ENCODE results near the gene TRAF2.

TRAF2 gene

DNA sequence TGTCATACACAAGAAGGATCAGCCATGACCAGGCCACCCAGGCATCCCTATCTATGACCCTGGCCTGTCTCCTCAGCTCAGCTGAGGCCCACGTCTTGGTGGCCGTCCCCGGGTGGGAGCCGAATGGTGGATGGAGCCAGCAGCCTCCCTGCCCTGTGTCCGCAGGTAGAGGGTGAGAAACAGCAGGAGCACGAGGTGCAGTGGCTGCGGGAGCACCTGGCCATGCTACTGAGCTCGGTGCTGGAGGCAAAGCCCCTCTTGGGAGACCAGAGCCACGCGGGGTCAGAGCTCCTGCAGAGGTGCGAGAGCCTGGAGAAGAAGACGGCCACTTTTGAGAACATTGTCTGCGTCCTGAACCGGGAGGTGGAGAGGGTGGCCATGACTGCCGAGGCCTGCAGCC is 33.8 kb downstream of the TRAF2 start:
- TF ChIP-seq NFIC (IDR thresholded peaks at IDR 0.05) (no peak), YY1 (IDR thresholded peaks at IDR 0.05; ENCODE audit: low read depth) (no peak), ZBTB7A (IDR thresholded peaks at IDR 0.05; ENCODE audit: low read depth) (no peak), TAF1 (IDR thresholded peaks at IDR 0.05; ENCODE audit: low read depth) (no peak), RAD21 (IDR thresholded peaks at IDR 0.05; ENCODE audit: low read depth) (no peak), EP300 (IDR thresholded peaks at IDR 0.05; ENCODE audit: borderline replicate concordance) (no peak)
- TF ChIP-seq, protein P1, sequence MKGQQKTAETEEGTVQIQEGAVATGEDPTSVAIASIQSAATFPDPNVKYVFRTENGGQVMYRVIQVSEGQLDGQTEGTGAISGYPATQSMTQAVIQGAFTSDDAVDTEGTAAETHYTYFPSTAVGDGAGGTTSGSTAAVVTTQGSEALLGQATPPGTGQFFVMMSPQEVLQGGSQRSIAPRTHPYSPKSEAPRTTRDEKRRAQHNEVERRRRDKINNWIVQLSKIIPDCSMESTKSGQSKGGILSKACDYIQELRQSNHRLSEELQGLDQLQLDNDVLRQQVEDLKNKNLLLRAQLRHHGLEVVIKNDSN (IDR thresholded peaks at IDR 0.05) = no peak
- TF ChIP-seq, protein P2, sequence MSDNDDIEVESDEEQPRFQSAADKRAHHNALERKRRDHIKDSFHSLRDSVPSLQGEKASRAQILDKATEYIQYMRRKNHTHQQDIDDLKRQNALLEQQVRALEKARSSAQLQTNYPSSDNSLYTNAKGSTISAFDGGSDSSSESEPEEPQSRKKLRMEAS (IDR thresholded peaks at IDR 0.05) = no peak
- TF ChIP-seq, protein P3, sequence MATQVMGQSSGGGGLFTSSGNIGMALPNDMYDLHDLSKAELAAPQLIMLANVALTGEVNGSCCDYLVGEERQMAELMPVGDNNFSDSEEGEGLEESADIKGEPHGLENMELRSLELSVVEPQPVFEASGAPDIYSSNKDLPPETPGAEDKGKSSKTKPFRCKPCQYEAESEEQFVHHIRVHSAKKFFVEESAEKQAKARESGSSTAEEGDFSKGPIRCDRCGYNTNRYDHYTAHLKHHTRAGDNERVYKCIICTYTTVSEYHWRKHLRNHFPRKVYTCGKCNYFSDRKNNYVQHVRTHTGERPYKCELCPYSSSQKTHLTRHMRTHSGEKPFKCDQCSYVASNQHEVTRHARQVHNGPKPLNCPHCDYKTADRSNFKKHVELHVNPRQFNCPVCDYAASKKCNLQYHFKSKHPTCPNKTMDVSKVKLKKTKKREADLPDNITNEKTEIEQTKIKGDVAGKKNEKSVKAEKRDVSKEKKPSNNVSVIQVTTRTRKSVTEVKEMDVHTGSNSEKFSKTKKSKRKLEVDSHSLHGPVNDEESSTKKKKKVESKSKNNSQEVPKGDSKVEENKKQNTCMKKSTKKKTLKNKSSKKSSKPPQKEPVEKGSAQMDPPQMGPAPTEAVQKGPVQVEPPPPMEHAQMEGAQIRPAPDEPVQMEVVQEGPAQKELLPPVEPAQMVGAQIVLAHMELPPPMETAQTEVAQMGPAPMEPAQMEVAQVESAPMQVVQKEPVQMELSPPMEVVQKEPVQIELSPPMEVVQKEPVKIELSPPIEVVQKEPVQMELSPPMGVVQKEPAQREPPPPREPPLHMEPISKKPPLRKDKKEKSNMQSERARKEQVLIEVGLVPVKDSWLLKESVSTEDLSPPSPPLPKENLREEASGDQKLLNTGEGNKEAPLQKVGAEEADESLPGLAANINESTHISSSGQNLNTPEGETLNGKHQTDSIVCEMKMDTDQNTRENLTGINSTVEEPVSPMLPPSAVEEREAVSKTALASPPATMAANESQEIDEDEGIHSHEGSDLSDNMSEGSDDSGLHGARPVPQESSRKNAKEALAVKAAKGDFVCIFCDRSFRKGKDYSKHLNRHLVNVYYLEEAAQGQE (IDR thresholded peaks at IDR 0.05; ENCODE audit: low read depth) = no peak

DNA sequence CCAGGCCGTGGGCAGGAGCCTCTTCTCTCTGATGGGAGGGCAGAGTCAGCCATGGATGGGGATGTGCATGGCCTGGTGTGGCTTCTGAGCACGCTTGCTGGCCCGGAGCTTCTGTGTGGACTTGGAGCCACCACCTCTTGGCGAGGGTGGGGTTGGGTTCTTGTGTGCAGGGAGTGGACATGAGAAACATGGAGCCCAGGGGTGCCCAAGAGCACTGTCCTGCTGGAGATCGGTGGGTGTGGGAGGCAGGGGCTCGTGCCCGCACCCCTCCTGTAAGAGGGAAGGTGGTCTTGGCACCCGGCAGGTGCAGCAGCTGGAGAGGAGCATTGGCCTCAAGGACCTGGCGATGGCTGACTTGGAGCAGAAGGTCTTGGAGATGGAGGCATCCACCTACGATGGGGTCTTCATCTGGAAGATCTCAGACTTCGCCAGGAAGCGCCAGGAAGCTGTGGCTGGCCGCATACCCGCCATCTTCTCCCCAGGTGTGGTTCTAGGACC is 34.5 kb downstream of the TRAF2 start:
- TF ChIP-seq ZBTB7A (IDR thresholded peaks at IDR 0.05; ENCODE audit: low read depth) (no peak), TAF1 (IDR thresholded peaks at IDR 0.05; ENCODE audit: low read depth) (no peak), EGR1 (IDR thresholded peaks at IDR 0.05) (no peak), EP300 (IDR thresholded peaks at IDR 0.05; ENCODE audit: borderline replicate concordance) (no peak), YY1 (IDR thresholded peaks at IDR 0.05; ENCODE audit: low read depth) (no peak), CEBPB (IDR thresholded peaks at IDR 0.05) (no peak), FOXM1 (IDR thresholded peaks at IDR 0.05; ENCODE audit: borderline replicate concordance, low read depth) (no peak), CREB1 (IDR thresholded peaks at IDR 0.05; ENCODE audit: low read depth) (no peak), NFIC (IDR thresholded peaks at IDR 0.05) (no peak)
- TF ChIP-seq, protein P3 (IDR thresholded peaks at IDR 0.05; ENCODE audit: low read depth) = no peak
- TF ChIP-seq, protein P2 (IDR thresholded peaks at IDR 0.05) = no peak

DNA sequence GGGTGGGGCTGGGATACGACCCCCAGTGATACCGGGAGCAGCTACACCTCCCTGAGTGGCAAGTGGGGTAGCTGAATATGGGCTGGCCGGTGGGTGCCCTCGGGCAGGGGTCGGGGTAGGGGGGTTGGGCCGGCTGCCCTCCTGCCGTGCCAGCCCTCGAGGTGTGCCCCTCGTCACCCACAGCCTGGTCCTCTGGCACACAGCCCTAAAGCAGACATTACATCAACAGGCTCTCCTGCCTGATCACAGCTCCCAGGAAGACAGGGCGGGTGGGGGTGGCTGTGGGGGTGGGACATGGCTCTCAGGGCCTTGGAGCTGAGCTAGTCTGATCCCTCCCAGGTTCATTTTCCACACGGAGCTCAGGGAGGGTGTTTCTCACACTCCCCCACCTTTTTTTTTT is 35.0 kb downstream of the TRAF2 start:
- TF ChIP-seq TEAD4 (IDR thresholded peaks at IDR 0.05) (no peak), FOXM1 (IDR thresholded peaks at IDR 0.05; ENCODE audit: borderline replicate concordance, low read depth) (no peak), YY1 (IDR thresholded peaks at IDR 0.05; ENCODE audit: low read depth) (no peak), TCF12 (IDR thresholded peaks at IDR 0.05; ENCODE audit: low read depth) (no peak), RAD21 (IDR thresholded peaks at IDR 0.05; ENCODE audit: low read depth) (no peak), TAF1 (IDR thresholded peaks at IDR 0.05; ENCODE audit: low read depth) (no peak), EP300 (IDR thresholded peaks at IDR 0.05; ENCODE audit: borderline replicate concordance) (no peak), ZBTB7A (IDR thresholded peaks at IDR 0.05; ENCODE audit: low read depth) (no peak), CREB1 (IDR thresholded peaks at IDR 0.05; ENCODE audit: low read depth) (no peak), EGR1 (IDR thresholded peaks at IDR 0.05) (no peak)
- TF ChIP-seq, protein P2 (IDR thresholded peaks at IDR 0.05) = no peak
- TF ChIP-seq, protein P1 (IDR thresholded peaks at IDR 0.05) = no peak
- TF ChIP-seq, protein P3 (IDR thresholded peaks at IDR 0.05; ENCODE audit: low read depth) = no peak

DNA sequence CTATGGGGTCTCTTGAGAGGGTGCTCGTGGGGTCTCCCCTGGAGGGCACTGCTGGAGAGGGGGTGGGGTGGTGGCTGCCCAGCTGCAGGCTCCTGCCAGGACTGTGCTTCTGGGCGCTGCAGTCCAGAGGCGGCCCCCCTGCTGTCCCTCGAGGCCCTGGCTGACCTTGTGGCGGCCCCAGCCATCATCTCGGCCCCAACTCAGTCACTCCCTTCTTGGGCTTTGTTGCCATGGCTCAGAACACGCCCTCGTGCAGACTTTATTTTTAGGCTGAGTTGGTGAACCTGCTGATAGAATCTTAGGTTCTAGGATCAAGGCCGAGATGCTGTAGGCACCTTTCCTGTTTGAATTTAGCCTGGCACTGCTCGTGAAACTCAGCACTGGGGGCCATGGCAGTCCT is 35.4 kb downstream of the TRAF2 start:
- TF ChIP-seq EGR1 (IDR thresholded peaks at IDR 0.05) (no peak), TEAD4 (IDR thresholded peaks at IDR 0.05) (no peak), CREB1 (IDR thresholded peaks at IDR 0.05; ENCODE audit: low read depth) (no peak), CEBPB (IDR thresholded peaks at IDR 0.05) (no peak), FOXM1 (IDR thresholded peaks at IDR 0.05; ENCODE audit: borderline replicate concordance, low read depth) (no peak), YY1 (IDR thresholded peaks at IDR 0.05; ENCODE audit: low read depth) (no peak), ZBTB7A (IDR thresholded peaks at IDR 0.05; ENCODE audit: low read depth) (no peak), EP300 (IDR thresholded peaks at IDR 0.05; ENCODE audit: borderline replicate concordance) (no peak), NFIC (IDR thresholded peaks at IDR 0.05) (no peak), TCF12 (IDR thresholded peaks at IDR 0.05; ENCODE audit: low read depth) (no peak)
- TF ChIP-seq, protein P3 (IDR thresholded peaks at IDR 0.05; ENCODE audit: low read depth) = no peak
- TF ChIP-seq, protein P1 (IDR thresholded peaks at IDR 0.05) = no peak

Measured in Ishikawa (cell line).